Liver (tissue), 3 donors: ENCODE data around the gene CEP95.

Experiments
- EGR1 ChIP-seq, 2 donors: IDR thresholded peaks; 2 replicates each; pipeline ENCODE4 v1.6.1; 2016 to 2018; ENCODE audit warnings: antibody characterized with exemption in 2 of 2, low read depth in 2 of 2
- FOXA2 ChIP-seq: IDR thresholded peaks from 2 replicates; pipeline ENCODE4 v1.6.1; 2016; ENCODE audit warnings: antibody characterized with exemption
- GABPA ChIP-seq, 2 donors: IDR thresholded peaks in 1 of 2; conservative IDR thresholded peaks in 1 of 2; 2 replicates each; pipeline ENCODE4 v1.6.1; 2016; ENCODE audit warnings: antibody characterized with exemption in 2 of 2, mild to moderate bottlenecking in 1 of 2, moderate library complexity in 1 of 2
- JUND ChIP-seq, 2 donors: IDR thresholded peaks; 2 replicates each; pipeline ENCODE4 v1.6.1; 2016; ENCODE audit warnings: antibody characterized with exemption in 2 of 2
- RAD21 ChIP-seq, 2 donors: IDR thresholded peaks; 2 replicates each; pipeline ENCODE4 v1.6.1; 2016; ENCODE audit warnings: antibody characterized with exemption in 2 of 2, mild to moderate bottlenecking in 2 of 2
- RXRA ChIP-seq, 2 donors: IDR thresholded peaks; 2 replicates each; pipeline ENCODE4 v1.6.1; 2017 to 2018; ENCODE audit warnings: antibody characterized with exemption in 2 of 2, mild to moderate bottlenecking in 1 of 2
- SP1 ChIP-seq: IDR thresholded peaks from 2 replicates; pipeline ENCODE4 v1.6.1; 2018; ENCODE audit warnings: antibody characterized with exemption, mild to moderate bottlenecking
- TAF1 ChIP-seq: conservative IDR thresholded peaks from 2 replicates; pipeline ENCODE4 v1.6.1; 2016; ENCODE audit warnings: antibody characterized with exemption, mild to moderate bottlenecking
- YY1 ChIP-seq: IDR thresholded peaks from 2 replicates; pipeline ENCODE4 v1.6.1; 2016; ENCODE audit warnings: antibody characterized with exemption, mild to moderate bottlenecking
- TF ChIP-seq, protein P1 (sequence below): fragments of 150-350 bp; IDR thresholded peaks from 2 replicates; pipeline ENCODE4 v1.5.1; 2017; ENCODE audit warnings: improper control_type of control experiment, low read depth, low read length; ENCODE audit not compliant: missing input control
- TF ChIP-seq, protein P2 (sequence below): IDR thresholded peaks from 2 replicates; pipeline ENCODE4 v1.6.1; 2016; ENCODE audit warnings: antibody characterized with exemption
- TF ChIP-seq, protein P3 (sequence below): IDR thresholded peaks from 2 replicates; pipeline ENCODE4 v1.6.1; 2016; ENCODE audit warnings: antibody characterized with exemption
- TF ChIP-seq, protein P4 (sequence below): IDR thresholded peaks from 2 replicates; pipeline ENCODE4 v1.6.1; 2016; ENCODE audit warnings: antibody characterized with exemption, mild to moderate bottlenecking
- donor health status: healthy.
- donor health status: healthy.

DNA sequence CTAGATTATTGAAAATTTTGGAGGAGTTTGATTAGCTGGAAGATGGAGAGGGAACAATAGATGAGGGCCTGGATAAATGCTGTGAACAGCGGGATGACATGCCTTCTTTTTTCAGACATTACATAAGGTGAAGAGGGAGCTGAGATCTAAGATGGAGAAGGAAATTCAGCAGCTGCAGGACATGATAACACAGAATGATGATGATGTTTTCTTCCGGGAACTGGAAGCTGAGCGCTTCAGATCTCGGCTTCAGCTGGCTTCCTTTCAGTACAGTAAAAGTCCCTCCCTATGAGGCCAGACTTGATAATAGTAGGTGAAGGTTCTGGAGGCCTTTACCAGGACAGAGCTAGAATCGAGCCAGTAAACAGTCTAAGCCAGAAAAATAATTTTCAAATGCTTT lies 30.7 kb downstream of the CEP95 start:
- TF ChIP-seq TAF1 (no peak), YY1 (no peak), RAD21 (IDR thresholded peaks at IDR 0.05) (no peak), SP1 (no peak), JUND (IDR thresholded peaks at IDR 0.05) (no peak), RXRA (IDR thresholded peaks at IDR 0.05) (no peak), EGR1 (IDR thresholded peaks at IDR 0.05; ENCODE audit: low read depth in 2 of 2) (no peak), GABPA (IDR thresholded peaks at IDR 0.05 in 1 of 2, conservative IDR thresholded peaks at IDR 0.05 in 1 of 2) (no peak), FOXA2 (no peak)
- TF ChIP-seq, protein P1, sequence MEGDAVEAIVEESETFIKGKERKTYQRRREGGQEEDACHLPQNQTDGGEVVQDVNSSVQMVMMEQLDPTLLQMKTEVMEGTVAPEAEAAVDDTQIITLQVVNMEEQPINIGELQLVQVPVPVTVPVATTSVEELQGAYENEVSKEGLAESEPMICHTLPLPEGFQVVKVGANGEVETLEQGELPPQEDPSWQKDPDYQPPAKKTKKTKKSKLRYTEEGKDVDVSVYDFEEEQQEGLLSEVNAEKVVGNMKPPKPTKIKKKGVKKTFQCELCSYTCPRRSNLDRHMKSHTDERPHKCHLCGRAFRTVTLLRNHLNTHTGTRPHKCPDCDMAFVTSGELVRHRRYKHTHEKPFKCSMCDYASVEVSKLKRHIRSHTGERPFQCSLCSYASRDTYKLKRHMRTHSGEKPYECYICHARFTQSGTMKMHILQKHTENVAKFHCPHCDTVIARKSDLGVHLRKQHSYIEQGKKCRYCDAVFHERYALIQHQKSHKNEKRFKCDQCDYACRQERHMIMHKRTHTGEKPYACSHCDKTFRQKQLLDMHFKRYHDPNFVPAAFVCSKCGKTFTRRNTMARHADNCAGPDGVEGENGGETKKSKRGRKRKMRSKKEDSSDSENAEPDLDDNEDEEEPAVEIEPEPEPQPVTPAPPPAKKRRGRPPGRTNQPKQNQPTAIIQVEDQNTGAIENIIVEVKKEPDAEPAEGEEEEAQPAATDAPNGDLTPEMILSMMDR: no peak
- TF ChIP-seq, protein P2, sequence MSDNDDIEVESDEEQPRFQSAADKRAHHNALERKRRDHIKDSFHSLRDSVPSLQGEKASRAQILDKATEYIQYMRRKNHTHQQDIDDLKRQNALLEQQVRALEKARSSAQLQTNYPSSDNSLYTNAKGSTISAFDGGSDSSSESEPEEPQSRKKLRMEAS: no peak
- TF ChIP-seq, protein P3, sequence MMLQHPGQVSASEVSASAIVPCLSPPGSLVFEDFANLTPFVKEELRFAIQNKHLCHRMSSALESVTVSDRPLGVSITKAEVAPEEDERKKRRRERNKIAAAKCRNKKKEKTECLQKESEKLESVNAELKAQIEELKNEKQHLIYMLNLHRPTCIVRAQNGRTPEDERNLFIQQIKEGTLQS: no peak
- TF ChIP-seq, protein P4, sequence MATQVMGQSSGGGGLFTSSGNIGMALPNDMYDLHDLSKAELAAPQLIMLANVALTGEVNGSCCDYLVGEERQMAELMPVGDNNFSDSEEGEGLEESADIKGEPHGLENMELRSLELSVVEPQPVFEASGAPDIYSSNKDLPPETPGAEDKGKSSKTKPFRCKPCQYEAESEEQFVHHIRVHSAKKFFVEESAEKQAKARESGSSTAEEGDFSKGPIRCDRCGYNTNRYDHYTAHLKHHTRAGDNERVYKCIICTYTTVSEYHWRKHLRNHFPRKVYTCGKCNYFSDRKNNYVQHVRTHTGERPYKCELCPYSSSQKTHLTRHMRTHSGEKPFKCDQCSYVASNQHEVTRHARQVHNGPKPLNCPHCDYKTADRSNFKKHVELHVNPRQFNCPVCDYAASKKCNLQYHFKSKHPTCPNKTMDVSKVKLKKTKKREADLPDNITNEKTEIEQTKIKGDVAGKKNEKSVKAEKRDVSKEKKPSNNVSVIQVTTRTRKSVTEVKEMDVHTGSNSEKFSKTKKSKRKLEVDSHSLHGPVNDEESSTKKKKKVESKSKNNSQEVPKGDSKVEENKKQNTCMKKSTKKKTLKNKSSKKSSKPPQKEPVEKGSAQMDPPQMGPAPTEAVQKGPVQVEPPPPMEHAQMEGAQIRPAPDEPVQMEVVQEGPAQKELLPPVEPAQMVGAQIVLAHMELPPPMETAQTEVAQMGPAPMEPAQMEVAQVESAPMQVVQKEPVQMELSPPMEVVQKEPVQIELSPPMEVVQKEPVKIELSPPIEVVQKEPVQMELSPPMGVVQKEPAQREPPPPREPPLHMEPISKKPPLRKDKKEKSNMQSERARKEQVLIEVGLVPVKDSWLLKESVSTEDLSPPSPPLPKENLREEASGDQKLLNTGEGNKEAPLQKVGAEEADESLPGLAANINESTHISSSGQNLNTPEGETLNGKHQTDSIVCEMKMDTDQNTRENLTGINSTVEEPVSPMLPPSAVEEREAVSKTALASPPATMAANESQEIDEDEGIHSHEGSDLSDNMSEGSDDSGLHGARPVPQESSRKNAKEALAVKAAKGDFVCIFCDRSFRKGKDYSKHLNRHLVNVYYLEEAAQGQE: no peak
